ENCODE measurements around the gene BBS9. TPM values are rescaled to one million over a fixed set of nuclear protein-coding genes. Genes with fewer than 3 reads are reported as not detected.
A peak's percentile ranks its signal among the peaks of the same experiment; 100 is the strongest.

BBS9 gene
- total RNA-seq, 1 donor from 2014 or later = 22.6 TPM

- peaks cover 30% of the 10 kb centered on the region for H3K4me1 Mint-ChIP-seq (ENCODE audit: unreplicated experiment)
- no peak overlapping the region for H3K4me3 Mint-ChIP-seq (ENCODE audit: unreplicated experiment)
- DNase-seq (ENCODE audit: extremely low spot score, unreplicated experiment) = no peak
- no peak for TF ChIP-seq CTCF (IDR thresholded peaks at IDR 0.05)
- peak overlapping the region; percentile 86 for H3K27ac Mint-ChIP-seq (ENCODE audit: unreplicated experiment)
- H3K27me3 Mint-ChIP-seq (ENCODE audit: unreplicated experiment) = no peaks in the 10 kb centered on the region
- no peaks in the 10 kb centered on the region for H3K9me3 Mint-ChIP-seq (ENCODE audit: unreplicated experiment)
- H3K36me3 Mint-ChIP-seq (ENCODE audit: unreplicated experiment) = peaks cover 22% of the 10 kb centered on the region
These were observed 27.1 kb downstream of the BBS9 start for GRCh38 chr7:33156441-33156840.

- Mint-ChIP-seq H3K9me3 (ENCODE audit: unreplicated experiment) (no peaks in the 10 kb centered on the region), H3K4me1 (ENCODE audit: unreplicated experiment) (peaks cover 30% of the 10 kb centered on the region), H3K27ac (ENCODE audit: unreplicated experiment) (peak overlapping the region; percentile 86), H3K36me3 (ENCODE audit: unreplicated experiment) (peaks cover 27% of the 10 kb centered on the region), H3K4me3 (ENCODE audit: unreplicated experiment) (peak overlapping the region; percentile 20), H3K27me3 (ENCODE audit: unreplicated experiment) (no peaks in the 10 kb centered on the region)
- DNase-seq (ENCODE audit: extremely low spot score, unreplicated experiment) = no peak
- no peak for TF ChIP-seq CTCF (IDR thresholded peaks at IDR 0.05)
These were observed 27.9 kb downstream of the BBS9 start for GRCh38 chr7:33157311-33157710.

GRCh38 chr7:33157781-33158180, 28.4 kb downstream of the BBS9 start:
- Mint-ChIP-seq H3K9me3 (ENCODE audit: unreplicated experiment) (no peaks in the 10 kb centered on the region), H3K27me3 (ENCODE audit: unreplicated experiment) (no peaks in the 10 kb centered on the region), H3K4me3 (ENCODE audit: unreplicated experiment) (peak overlapping the region; percentile 14), H3K27ac (ENCODE audit: unreplicated experiment) (peak overlapping the region; percentile 86), H3K36me3 (ENCODE audit: unreplicated experiment) (peaks cover 27% of the 10 kb centered on the region), H3K4me1 (ENCODE audit: unreplicated experiment) (peaks cover 30% of the 10 kb centered on the region)
- no peak for TF ChIP-seq CTCF (IDR thresholded peaks at IDR 0.05)
- no peak for DNase-seq (ENCODE audit: extremely low spot score, unreplicated experiment)

- Mint-ChIP-seq H3K9me3 (ENCODE audit: unreplicated experiment) (peaks cover 11% of the 10 kb centered on the region), H3K27ac (ENCODE audit: unreplicated experiment) (no peak overlapping the region), H3K4me1 (ENCODE audit: unreplicated experiment) (no peaks in the 10 kb centered on the region), H3K36me3 (ENCODE audit: unreplicated experiment) (peaks cover 22% of the 10 kb centered on the region), H3K4me3 (ENCODE audit: unreplicated experiment) (no peak overlapping the region), H3K27me3 (ENCODE audit: unreplicated experiment) (no peaks in the 10 kb centered on the region)
- no peak for TF ChIP-seq CTCF (IDR thresholded peaks at IDR 0.05)
- DNase-seq (ENCODE audit: extremely low spot score, unreplicated experiment) = no peak
These were observed 48.5 kb downstream of the BBS9 start for GRCh38 chr7:33177876-33178275.

GRCh38 chr7:33179519-33179918, 50.2 kb downstream of the BBS9 start:
- H3K4me1 Mint-ChIP-seq (ENCODE audit: unreplicated experiment) = no peaks in the 10 kb centered on the region
- H3K4me3 Mint-ChIP-seq (ENCODE audit: unreplicated experiment) = no peak overlapping the region
- H3K36me3 Mint-ChIP-seq (ENCODE audit: unreplicated experiment) = peaks cover 16% of the 10 kb centered on the region
- H3K27me3 Mint-ChIP-seq (ENCODE audit: unreplicated experiment) = no peaks in the 10 kb centered on the region
- peaks cover 5% of the 10 kb centered on the region for H3K9me3 Mint-ChIP-seq (ENCODE audit: unreplicated experiment)
- TF ChIP-seq CTCF (IDR thresholded peaks at IDR 0.05) = no peak
- no peak for DNase-seq (ENCODE audit: extremely low spot score, unreplicated experiment)
- no peak overlapping the region for H3K27ac Mint-ChIP-seq (ENCODE audit: unreplicated experiment)
